ENCODE measurements around the gene DOK3. TPM values are rescaled to one million over a fixed set of nuclear protein-coding genes. Genes with fewer than 3 reads are reported as not detected.
A peak's percentile ranks its signal among the peaks of the same experiment; 100 is the strongest.

Gene DOK3
- total RNA-seq, 1 experiment from 2014 or later: 8.0 TPM

DNA sequence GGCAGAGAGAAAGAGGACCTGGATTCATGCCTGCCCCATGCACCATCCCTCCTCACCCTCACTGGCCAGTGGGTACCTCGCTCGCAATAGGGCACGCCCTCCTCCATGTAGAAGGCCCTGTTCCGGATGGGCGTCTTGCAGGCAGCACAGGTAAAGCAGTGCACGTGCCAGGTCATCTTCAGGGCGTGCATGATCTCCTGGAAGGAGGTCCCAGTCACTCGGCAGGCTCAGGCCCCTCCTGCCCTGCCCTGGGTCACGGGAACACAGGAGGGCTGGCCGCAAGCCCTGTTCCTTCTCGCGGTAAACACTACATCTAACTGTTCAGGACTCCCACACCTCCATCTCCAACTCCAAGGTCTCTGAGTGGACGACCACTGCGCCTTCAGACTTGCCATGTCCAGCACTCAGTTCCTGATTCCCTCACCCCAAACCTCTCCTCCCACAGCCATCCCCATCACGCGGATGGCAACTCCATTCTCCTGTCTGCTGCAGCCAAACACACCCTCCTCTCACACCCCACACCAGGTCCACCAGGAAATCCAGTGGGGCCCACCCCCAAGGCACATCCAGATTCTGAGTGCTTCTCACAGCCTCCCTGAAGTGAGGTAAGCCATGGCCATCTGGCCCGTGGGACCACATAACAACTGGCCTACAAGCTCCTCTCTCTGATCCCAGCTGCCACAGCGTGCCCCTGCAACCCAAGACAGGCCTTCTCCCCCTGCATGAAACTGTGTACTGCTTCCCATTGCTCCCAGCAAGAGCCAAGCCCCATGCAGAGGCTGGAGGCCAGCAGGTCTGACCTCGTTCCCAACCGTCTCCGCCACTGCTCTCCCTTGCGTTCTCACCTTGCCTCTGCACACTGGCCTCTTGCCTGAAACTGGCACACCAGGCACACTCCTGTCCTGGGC lies 25.4 kb downstream of the DOK3 start:
- Histone ChIP-seq H3K9me3 (ENCODE audit: control insufficient read depth in 1 of 2, insufficient read depth in 1 of 2, low read depth in 1 of 2, low read length in 2 of 2) (no peaks in the 10 kb centered on the region), H3K79me2 (ENCODE audit: insufficient read depth, low read length) (peaks cover 4% of the 10 kb centered on the region; the same call in 1 of the 2 replicates), H3K9me2 (ENCODE audit: insufficient read depth) (no peaks in the 10 kb centered on the region), H3K27ac (ENCODE audit: low read depth, low read length) (no peak overlapping the region), H3K27me3 (ENCODE audit: insufficient read depth, low read length) (no peaks in the 10 kb centered on the region), H3K4me3 (replicated peaks in 1 of 2; ENCODE audit: low read depth in 1 of 2, low read length in 2 of 2) (no peak overlapping the region), H4K20me1 (ENCODE audit: insufficient read depth) (no peaks in the 10 kb centered on the region), H3K36me3 (ENCODE audit: control insufficient read depth in 1 of 2, insufficient read depth in 2 of 2, low read length in 2 of 2) (peaks cover 13 to 20% of the 10 kb centered on the region in 2 experiments; a peak in 3 of 4 replicates), H3K4me1 (ENCODE audit: control insufficient read depth in 1 of 2, insufficient read depth in 2 of 2, low read length in 2 of 2) (no peaks in the 10 kb centered on the region; a peak in 1 of 4 replicates), H2AFZ (ENCODE audit: low read depth, low read length, poor library complexity, severe bottlenecking) (no peak overlapping the region), H3K9ac (ENCODE audit: low read length) (no peak overlapping the region), H3K4me2 (ENCODE audit: low read length) (no peak overlapping the region)
- BruUV-seq (replicated peaks): no TSS peak
- POLR2A ChIA-PET: interaction anchor here (2.1 kb wide), 1 partner anchor 11 kb away, joined by 9 read pairs; no protein-coding TSS in a partner anchor
- ATAC-seq (peak; percentile 8; the same call in 1 of the 2 replicates), DNase-seq (ENCODE audit: low read depth, low spot score) (no peak)
- CTCF ChIA-PET: no interaction called here
- intact Hi-C loops (cut with micrococcal nuclease): no loop called here
- TF ChIP-seq POLR2AphosphoS5 (IDR thresholded peaks at IDR 0.05; ENCODE audit: low read depth, low read length) (peak; percentile 46), ZNF274 (IDR thresholded peaks at IDR 0.05; ENCODE audit: low read depth, low read length) (no peak)
- TF ChIP-seq, protein P1, sequence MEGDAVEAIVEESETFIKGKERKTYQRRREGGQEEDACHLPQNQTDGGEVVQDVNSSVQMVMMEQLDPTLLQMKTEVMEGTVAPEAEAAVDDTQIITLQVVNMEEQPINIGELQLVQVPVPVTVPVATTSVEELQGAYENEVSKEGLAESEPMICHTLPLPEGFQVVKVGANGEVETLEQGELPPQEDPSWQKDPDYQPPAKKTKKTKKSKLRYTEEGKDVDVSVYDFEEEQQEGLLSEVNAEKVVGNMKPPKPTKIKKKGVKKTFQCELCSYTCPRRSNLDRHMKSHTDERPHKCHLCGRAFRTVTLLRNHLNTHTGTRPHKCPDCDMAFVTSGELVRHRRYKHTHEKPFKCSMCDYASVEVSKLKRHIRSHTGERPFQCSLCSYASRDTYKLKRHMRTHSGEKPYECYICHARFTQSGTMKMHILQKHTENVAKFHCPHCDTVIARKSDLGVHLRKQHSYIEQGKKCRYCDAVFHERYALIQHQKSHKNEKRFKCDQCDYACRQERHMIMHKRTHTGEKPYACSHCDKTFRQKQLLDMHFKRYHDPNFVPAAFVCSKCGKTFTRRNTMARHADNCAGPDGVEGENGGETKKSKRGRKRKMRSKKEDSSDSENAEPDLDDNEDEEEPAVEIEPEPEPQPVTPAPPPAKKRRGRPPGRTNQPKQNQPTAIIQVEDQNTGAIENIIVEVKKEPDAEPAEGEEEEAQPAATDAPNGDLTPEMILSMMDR (IDR thresholded peaks at IDR 0.05 in 2 of 3, conservative IDR thresholded peaks at IDR 0.05 in 1 of 3; ENCODE audit: borderline replicate concordance in 1 of 3, insufficient read depth in 1 of 3, low read depth in 2 of 3, low read length in 2 of 3): no peak
- RAD21 ChIA-PET (ENCODE audit: low non-redundant PET in 1 of 2, low total read pairs in 2 of 2, uncharacterized antibody in 2 of 2, unreplicated experiment in 2 of 2): no interaction called here

DNA sequence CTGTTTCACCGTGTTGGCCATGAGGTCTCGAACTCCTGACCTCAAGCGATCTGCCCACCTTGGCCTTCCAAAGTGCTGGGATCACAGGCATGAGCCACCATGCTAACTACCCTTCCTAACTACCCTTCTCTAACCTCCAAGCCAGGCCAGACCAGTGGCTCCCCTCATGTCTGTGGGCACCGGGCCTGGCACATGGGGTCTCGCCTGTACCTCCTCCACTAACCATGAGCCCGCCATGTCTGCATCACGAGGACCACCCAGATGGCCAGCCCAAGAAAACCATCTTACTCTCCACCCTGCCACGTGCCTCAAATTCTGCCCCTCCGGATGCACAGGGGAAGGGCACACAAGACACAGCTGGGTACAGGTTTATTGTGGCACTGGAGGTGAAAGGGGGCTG lies 26.6 kb downstream of the DOK3 start:
- RAD21 ChIA-PET (ENCODE audit: low non-redundant PET in 1 of 2, low total read pairs in 2 of 2, uncharacterized antibody in 2 of 2, unreplicated experiment in 2 of 2): no interaction called here
- H3K27me3 ChIP-seq (ENCODE audit: insufficient read depth, low read length): no peaks in the 10 kb centered on the region
- ATAC-seq (no peak), DNase-seq (ENCODE audit: low read depth, low spot score) (no peak)
- POLR2A ChIA-PET: no interaction called here
- no peaks in the 10 kb centered on the region for H4K20me1 ChIP-seq (ENCODE audit: insufficient read depth)
- CTCF ChIA-PET: no interaction called here
- no peaks in the 10 kb centered on the region for H3K9me3 ChIP-seq (ENCODE audit: control insufficient read depth in 1 of 2, insufficient read depth in 1 of 2, low read depth in 1 of 2, low read length in 2 of 2)
- no peak overlapping the region for H3K4me2 ChIP-seq (ENCODE audit: low read length)
- H3K36me3 ChIP-seq (ENCODE audit: control insufficient read depth in 1 of 2, insufficient read depth in 2 of 2, low read length in 2 of 2): peaks cover 7 to 11% of the 10 kb centered on the region in 2 experiments; a peak in 2 of 4 replicates
- no peaks in the 10 kb centered on the region for H3K79me2 ChIP-seq (ENCODE audit: insufficient read depth, low read length)
- H3K4me1 ChIP-seq (ENCODE audit: control insufficient read depth in 1 of 2, insufficient read depth in 2 of 2, low read length in 2 of 2): no peaks in the 10 kb centered on the region; a peak in 1 of 4 replicates
- BruUV-seq (replicated peaks): no TSS peak
- H3K9me2 ChIP-seq (ENCODE audit: insufficient read depth): no peaks in the 10 kb centered on the region
- H3K27ac ChIP-seq (ENCODE audit: low read depth, low read length): no peak overlapping the region
- H3K9ac ChIP-seq (ENCODE audit: low read length): no peak overlapping the region
- H2AFZ ChIP-seq (ENCODE audit: low read depth, low read length, poor library complexity, severe bottlenecking): no peak overlapping the region
- intact Hi-C loops (cut with micrococcal nuclease): no loop called here
- no peak overlapping the region for H3K4me3 ChIP-seq (replicated peaks in 1 of 2; ENCODE audit: low read depth in 1 of 2, low read length in 2 of 2)
- TF ChIP-seq RAD21 (IDR thresholded peaks at IDR 0.05; ENCODE audit: low read depth) (no peak), SIN3A (IDR thresholded peaks at IDR 0.05; ENCODE audit: low read depth) (no peak), POLR2A (IDR thresholded peaks at IDR 0.05; ENCODE audit: borderline replicate concordance, extremely low read depth, insufficient read depth, insufficient read length) (no peak), FOSL1 (IDR thresholded peaks at IDR 0.05; ENCODE audit: low read depth) (no peak), POLR2AphosphoS5 (IDR thresholded peaks at IDR 0.05; ENCODE audit: low read depth, low read length) (no peak), JUND (IDR thresholded peaks at IDR 0.05) (no peak), ZNF274 (IDR thresholded peaks at IDR 0.05; ENCODE audit: low read depth, low read length) (no peak), EZH2phosphoT487 (IDR thresholded peaks at IDR 0.05; ENCODE audit: borderline replicate concordance) (no peak), ZFX (IDR thresholded peaks at IDR 0.05) (no peak), CEBPB (IDR thresholded peaks at IDR 0.05; ENCODE audit: low read depth) (no peak), ELF1 (IDR thresholded peaks at IDR 0.05; ENCODE audit: borderline replicate concordance, low read depth) (no peak)
- TF ChIP-seq, protein P2, sequence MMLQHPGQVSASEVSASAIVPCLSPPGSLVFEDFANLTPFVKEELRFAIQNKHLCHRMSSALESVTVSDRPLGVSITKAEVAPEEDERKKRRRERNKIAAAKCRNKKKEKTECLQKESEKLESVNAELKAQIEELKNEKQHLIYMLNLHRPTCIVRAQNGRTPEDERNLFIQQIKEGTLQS (IDR thresholded peaks at IDR 0.05): no peak
- TF ChIP-seq, protein P3, sequence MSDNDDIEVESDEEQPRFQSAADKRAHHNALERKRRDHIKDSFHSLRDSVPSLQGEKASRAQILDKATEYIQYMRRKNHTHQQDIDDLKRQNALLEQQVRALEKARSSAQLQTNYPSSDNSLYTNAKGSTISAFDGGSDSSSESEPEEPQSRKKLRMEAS (IDR thresholded peaks at IDR 0.05): no peak
